GDM1 (cell line): ENCODE results near the gene LCLAT1.

ENCODE experiments used
- DNase-seq: peaks from one replicate; lab custom pipeline; 2025; lab: John Stamatoyannopoulos, UW

Gene LCLAT1

GRCh38 chr2:30516166-30516565, 69.1 kb downstream of the LCLAT1 start:
- DNase-seq, result no peak

- DNase-seq, result no peak
Measured at GRCh38 chr2:30519796-30520195, 72.8 kb downstream of the LCLAT1 start.

GRCh38 chr2:30522421-30522820, 75.4 kb downstream of the LCLAT1 start:
- no peak for DNase-seq

- no peak for DNase-seq
Measured at GRCh38 chr2:30527411-30527810, 80.4 kb downstream of the LCLAT1 start.

GRCh38 chr2:30527859-30528258, 80.8 kb downstream of the LCLAT1 start:
- DNase-seq, result no peak

- DNase-seq, result no peak
Measured at GRCh38 chr2:30530346-30530745, 83.3 kb downstream of the LCLAT1 start.

- no peak for DNase-seq
Measured at GRCh38 chr2:30541680-30542079, 94.6 kb downstream of the LCLAT1 start.

- no peak for DNase-seq
Measured at GRCh38 chr2:30545875-30546274, 98.8 kb downstream of the LCLAT1 start.

- DNase-seq, result no peak
Measured at GRCh38 chr2:30548386-30548785, 101.3 kb downstream of the LCLAT1 start.

- no peak for DNase-seq
Measured at GRCh38 chr2:30549096-30549495, 102.0 kb downstream of the LCLAT1 start.

GRCh38 chr2:30559544-30560275, 112.7 kb downstream of the LCLAT1 start:
- DNase-seq, result no peak

GRCh38 chr2:30561349-30561748, 114.3 kb downstream of the LCLAT1 start:
- DNase-seq, result no peak

GRCh38 chr2:30565851-30566358, 118.9 kb downstream of the LCLAT1 start:
- DNase-seq, result no peak

- no peak for DNase-seq
Measured at GRCh38 chr2:30566631-30567030, 119.6 kb downstream of the LCLAT1 start.

GRCh38 chr2:30567317-30567716, 120.3 kb downstream of the LCLAT1 start:
- no peak for DNase-seq

GRCh38 chr2:30569946-30570345, 122.9 kb downstream of the LCLAT1 start:
- no peak for DNase-seq

GRCh38 chr2:30577151-30577550, 130.1 kb downstream of the LCLAT1 start:
- no peak for DNase-seq

GRCh38 chr2:30580391-30580790, 133.3 kb downstream of the LCLAT1 start:
- no peak for DNase-seq

- no peak for DNase-seq
Measured at GRCh38 chr2:30582521-30582920, 135.5 kb downstream of the LCLAT1 start.

- DNase-seq, result no peak
Measured at GRCh38 chr2:30583204-30583749, 136.2 kb downstream of the LCLAT1 start.

GRCh38 chr2:30584116-30584515, 137.1 kb downstream of the LCLAT1 start:
- DNase-seq, result no peak

GRCh38 chr2:30588994-30589393, 141.9 kb downstream of the LCLAT1 start:
- DNase-seq, result no peak

- no peak for DNase-seq
Measured at GRCh38 chr2:30590407-30590806, 143.4 kb downstream of the LCLAT1 start.

GRCh38 chr2:30591186-30591585, 144.1 kb downstream of the LCLAT1 start:
- DNase-seq, result no peak
